CD14-positive monocyte (primary cell): ENCODE results near the gene TSEN54. TPM values are rescaled to one million over a fixed set of nuclear protein-coding genes. Genes with fewer than 3 reads are reported as not detected.

Experiments used
- DNase-seq, 3 donors: peaks; one replicate each; pipeline ENCODE4 v3.0.0-alpha.2; 2011 to 2022
- H2AFZ ChIP-seq: 2 replicates; pipeline ENCODE4 v1.6.0; 2012; ENCODE audit warnings: mild to moderate bottlenecking, low read depth, low read length, inconsistent platforms; ENCODE audit not compliant: insufficient read depth, poor library complexity, severe bottlenecking
- H3K27ac ChIP-seq, 2 donors: 1 replicate in 1 of 2; 2 replicates in 1 of 2; pipeline ENCODE4 v1.5.1; 2012 to 2013; ENCODE audit warnings: low read length in 2 of 2, control low read depth in 1 of 2, inconsistent platforms in 1 of 2, low read depth in 1 of 2, mild to moderate bottlenecking in 1 of 2
- H3K27me3 ChIP-seq, 2 donors: one replicate each; pipeline versions ENCODE4 v1.6.0 to v1.6.1; 2011 to 2013; ENCODE audit warnings: low read length in 2 of 2; ENCODE audit not compliant: control insufficient read depth in 2 of 2, insufficient read depth in 2 of 2
- H3K36me3 ChIP-seq, 2 donors: replicated peaks in 1 of 2; 1 replicate in 1 of 2; 2 replicates in 1 of 2; pipeline versions ENCODE4 v1.5.1 to v1.6.1; 2012 to 2013; ENCODE audit warnings: low read length in 2 of 2, control low read depth in 1 of 2, inconsistent platforms in 1 of 2, mild to moderate bottlenecking in 1 of 2; ENCODE audit not compliant: insufficient read depth in 2 of 2, control insufficient read depth in 1 of 2
- H3K4me1 ChIP-seq, 2 donors: 1 replicate in 1 of 2; 2 replicates in 1 of 2; pipeline versions ENCODE4 v1.5.1 to v1.6.1; 2012 to 2013; ENCODE audit warnings: low read length in 2 of 2, control low read depth in 1 of 2, inconsistent platforms in 1 of 2, mild to moderate bottlenecking in 1 of 2, moderate library complexity in 1 of 2; ENCODE audit not compliant: insufficient read depth in 2 of 2, control insufficient read depth in 1 of 2
- H3K4me2 ChIP-seq: replicated peaks from 2 replicates; pipeline ENCODE3; 2012; ENCODE audit warnings: low read length, moderate library complexity, mild to moderate bottlenecking; ENCODE audit not compliant: poor library complexity, severe bottlenecking; ENCODE audit errors: extremely low read depth
- H3K4me3 ChIP-seq, 3 experiments: fragments of 200-600 bp in 1 of 3; sonication (generic) in 1 of 3; replicated peaks in 1 of 3; 1 replicate in 2 of 3; 2 replicates in 1 of 3; pipeline ENCODE4 v1.5.1; 2011 to 2013; ENCODE audit warnings: low read length in 3 of 3, mild to moderate bottlenecking in 3 of 3, control low read depth in 2 of 3, low read depth in 2 of 3, inconsistent platforms in 1 of 3, moderate library complexity in 1 of 3
- H3K79me2 ChIP-seq: 2 replicates; pipeline ENCODE4 v1.6.0; 2012; ENCODE audit warnings: mild to moderate bottlenecking, control low read depth, inconsistent platforms, low read length, moderate library complexity; ENCODE audit not compliant: insufficient read depth
- H3K9ac ChIP-seq: 2 replicates; pipeline ENCODE4 v1.6.0; 2017; ENCODE audit warnings: low read length, mild to moderate bottlenecking; ENCODE audit not compliant: insufficient read depth, poor library complexity, severe bottlenecking
- H3K9me3 ChIP-seq, 2 donors: replicated peaks in 1 of 2; 1 replicate in 1 of 2; 2 replicates in 1 of 2; pipeline versions ENCODE4 v1.5.1 to v1.6.1; 2012 to 2013; ENCODE audit warnings: low read length in 2 of 2, control low read depth in 1 of 2; ENCODE audit not compliant: control insufficient read depth in 1 of 2, insufficient read depth in 1 of 2
- H4K20me1 ChIP-seq: 2 replicates; pipeline ENCODE4 v1.6.0; 2012; ENCODE audit warnings: mild to moderate bottlenecking, low read length, control low read depth, moderate library complexity; ENCODE audit not compliant: insufficient read depth
- H3K27ac Mint-ChIP-seq, 7 donors: one replicate each; pipeline ENCODE4 v1.8.0; 2020; ENCODE audit warnings: mild to moderate bottlenecking in 7 of 7, mixed read lengths in 7 of 7, moderate library complexity in 6 of 7, inconsistent platforms in 2 of 7
- H3K27me3 Mint-ChIP-seq, 3 donors: one replicate each; pipeline ENCODE4 v1.8.0; 2021 to 2022; ENCODE audit warnings: low read depth in 3 of 3, mild to moderate bottlenecking in 3 of 3, mixed read lengths in 3 of 3, moderate library complexity in 3 of 3, inconsistent platforms in 1 of 3
- H3K36me3 Mint-ChIP-seq, 2 donors: one replicate each; pipeline ENCODE4 v1.8.0; 2020; ENCODE audit warnings: mixed read lengths in 2 of 2, inconsistent platforms in 1 of 2, mild to moderate bottlenecking in 1 of 2
- H3K4me1 Mint-ChIP-seq: one replicate; pipeline ENCODE4 v1.8.0; 2020; ENCODE audit warnings: mild to moderate bottlenecking, mixed read lengths
- H3K4me3 Mint-ChIP-seq, 2 donors: one replicate each; pipeline ENCODE4 v1.8.0; 2020; ENCODE audit warnings: mild to moderate bottlenecking in 2 of 2, mixed read lengths in 2 of 2, moderate library complexity in 1 of 2
- H3K9me3 Mint-ChIP-seq, 7 donors: one replicate each; pipeline ENCODE4 v1.8.0; 2020 to 2022; ENCODE audit warnings: mixed read lengths in 7 of 7, mild to moderate bottlenecking in 6 of 7, moderate library complexity in 6 of 7, inconsistent platforms in 2 of 7
- WGBS: methylation state at CpG from one replicate; pipeline ENCODE4 v1.1.5; 2013; ENCODE audit warnings: missing lambda C conversion rate; ENCODE audit not compliant: insufficient coverage; 5-methylcytosine and 5-hydroxymethylcytosine counted together
- intact Hi-C, 2 donors: fragments of 100-400 bp; cut with micrococcal nuclease; formaldehyde crosslinking; loops; one replicate each; pipeline versions ENCODE4 v1.15.0 to v1.15.1; 2023
- polyA plus RNA-seq, 3 donors: library from polyadenylated mRNA; depleted of rRNA in 1 of 3; unstranded in 2 of 3; stranded (reverse) in 1 of 3; fragments of 300-500 nt in 2 of 3; fragments of >200 nt in 1 of 3; fragmentation: Illumina TruSeq in 2 of 3; gene quantifications; 1 replicate in 2 of 3; 2 replicates in 1 of 3; pipeline ENCODE4 v1.2.3, GENCODE V29; 2012 to 2021
- TF ChIP-seq, protein P1 (sequence below): fragments of 200-600 bp; IDR thresholded peaks from one replicate; pipeline ENCODE4 v1.8.0; 2022; ENCODE audit warnings: antibody characterized with exemption, mild to moderate bottlenecking

The TSEN54 gene
- polyA plus RNA-seq, 3 donors = 10.3 to 13.6 (median 11.8) TPM

DNA sequence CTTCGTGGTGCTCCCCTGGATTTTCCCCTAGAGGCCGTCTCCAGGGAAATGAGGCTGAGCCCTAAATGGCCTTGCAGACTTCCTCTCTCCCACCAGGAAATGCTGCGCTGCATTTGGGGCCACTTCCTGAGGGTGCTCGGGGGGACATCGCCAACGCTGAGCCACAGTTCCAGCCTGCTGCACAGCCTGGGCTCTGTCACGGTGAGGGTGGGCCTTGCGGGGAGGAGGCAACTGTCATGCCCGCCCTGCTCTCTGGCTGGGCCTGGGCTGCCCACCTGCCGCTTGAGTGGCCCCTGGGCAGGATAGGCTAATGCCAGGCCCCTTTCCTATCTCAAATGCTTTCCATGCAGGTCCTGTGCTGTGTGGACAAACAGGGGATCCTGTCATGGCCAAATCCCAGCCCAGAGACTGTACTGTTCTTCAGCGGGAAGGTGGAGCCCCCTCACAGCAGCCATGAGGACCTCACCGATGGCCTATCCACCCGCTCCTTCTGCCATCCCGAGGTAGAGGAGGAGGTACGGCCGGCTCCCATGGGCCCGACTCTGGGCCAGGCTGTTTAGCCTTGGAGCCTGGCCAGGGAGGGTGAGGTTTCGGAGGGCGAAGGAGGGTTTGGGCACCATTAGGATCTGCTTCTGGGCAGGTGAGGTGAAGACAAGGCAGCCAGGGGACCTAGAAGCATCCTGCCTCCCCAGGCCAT, 25.2 kb upstream of the TSEN54 start:
- intact Hi-C loops = no loop called here
- H3K27ac Mint-ChIP-seq = peak overlapping the region in 1 of 7 donors; percentile 8
- peaks cover 22 to 23% of the 10 kb centered on the region in 2 donors for H3K4me1 ChIP-seq
- TF ChIP-seq, protein P1, sequence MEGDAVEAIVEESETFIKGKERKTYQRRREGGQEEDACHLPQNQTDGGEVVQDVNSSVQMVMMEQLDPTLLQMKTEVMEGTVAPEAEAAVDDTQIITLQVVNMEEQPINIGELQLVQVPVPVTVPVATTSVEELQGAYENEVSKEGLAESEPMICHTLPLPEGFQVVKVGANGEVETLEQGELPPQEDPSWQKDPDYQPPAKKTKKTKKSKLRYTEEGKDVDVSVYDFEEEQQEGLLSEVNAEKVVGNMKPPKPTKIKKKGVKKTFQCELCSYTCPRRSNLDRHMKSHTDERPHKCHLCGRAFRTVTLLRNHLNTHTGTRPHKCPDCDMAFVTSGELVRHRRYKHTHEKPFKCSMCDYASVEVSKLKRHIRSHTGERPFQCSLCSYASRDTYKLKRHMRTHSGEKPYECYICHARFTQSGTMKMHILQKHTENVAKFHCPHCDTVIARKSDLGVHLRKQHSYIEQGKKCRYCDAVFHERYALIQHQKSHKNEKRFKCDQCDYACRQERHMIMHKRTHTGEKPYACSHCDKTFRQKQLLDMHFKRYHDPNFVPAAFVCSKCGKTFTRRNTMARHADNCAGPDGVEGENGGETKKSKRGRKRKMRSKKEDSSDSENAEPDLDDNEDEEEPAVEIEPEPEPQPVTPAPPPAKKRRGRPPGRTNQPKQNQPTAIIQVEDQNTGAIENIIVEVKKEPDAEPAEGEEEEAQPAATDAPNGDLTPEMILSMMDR = no peak
- H3K4me3 ChIP-seq = no peak overlapping the region
- H4K20me1 ChIP-seq = no peaks in the 10 kb centered on the region
- H3K9me3 ChIP-seq = no peaks in the 10 kb centered on the region
- H3K4me2 ChIP-seq = no peak overlapping the region
- no peaks in the 10 kb centered on the region for H3K27me3 ChIP-seq
- peaks cover 63% of the 10 kb centered on the region in 2 donors for H3K36me3 ChIP-seq
- H3K27me3 Mint-ChIP-seq = peaks cover 0 to 2% (median 0%) of the 10 kb centered on the region in 3 donors
- peaks cover 0 to 2% (median 0%) of the 10 kb centered on the region in 7 donors for H3K9me3 Mint-ChIP-seq
- 62% methylated on average over 19 of the region's 19 CpGs for WGBS
- peaks cover 52 to 84% of the 10 kb centered on the region in 2 donors for H3K36me3 Mint-ChIP-seq
- H3K27ac ChIP-seq = no peak overlapping the region
- peaks cover 5% of the 10 kb centered on the region for H3K79me2 ChIP-seq
- no peak overlapping the region for H2AFZ ChIP-seq
- no peak overlapping the region for H3K4me3 Mint-ChIP-seq
- H3K4me1 Mint-ChIP-seq = peaks cover 22% of the 10 kb centered on the region
- no peak for DNase-seq
- no peak overlapping the region for H3K9ac ChIP-seq

DNA sequence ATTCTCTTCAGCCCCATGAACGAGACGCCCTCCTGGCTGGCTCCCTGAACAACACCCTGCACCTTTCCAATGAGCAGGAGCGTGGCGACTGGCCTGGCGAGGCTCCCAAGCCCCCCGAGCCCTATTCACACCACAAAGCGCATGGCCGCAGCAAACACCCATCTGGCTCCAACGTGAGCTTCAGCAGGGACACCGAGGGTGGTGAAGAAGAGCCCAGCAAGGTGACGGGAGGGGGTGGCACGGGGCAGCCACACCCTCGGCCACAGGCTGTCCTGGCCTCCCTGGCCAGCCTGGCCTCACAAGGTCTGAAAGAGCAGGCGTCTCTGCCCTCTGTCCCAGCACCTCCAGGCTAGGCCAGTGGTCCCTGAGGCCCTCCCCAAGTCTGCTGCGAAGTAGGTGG, 24.6 kb upstream of the TSEN54 start:
- TF ChIP-seq, protein P1 = no peak
- no peak for DNase-seq
- Histone ChIP-seq H3K36me3 (peaks cover 65 to 69% of the 10 kb centered on the region in 2 donors), H3K27me3 (no peaks in the 10 kb centered on the region), H3K9me3 (no peaks in the 10 kb centered on the region), H4K20me1 (no peaks in the 10 kb centered on the region), H3K4me1 (peaks cover 17% of the 10 kb centered on the region in 2 donors), H3K9ac (no peak overlapping the region), H3K27ac (no peak overlapping the region), H3K79me2 (peaks cover 5% of the 10 kb centered on the region), H3K4me3 (no peak overlapping the region), H3K4me2 (no peak overlapping the region), H2AFZ (no peak overlapping the region)
- WGBS = 95% methylated on average over 15 of the region's 15 CpGs
- Mint-ChIP-seq H3K9me3 (peaks cover 0 to 2% (median 0%) of the 10 kb centered on the region in 7 donors), H3K36me3 (peaks cover 53 to 84% of the 10 kb centered on the region in 2 donors), H3K27me3 (peaks cover 0 to 2% (median 0%) of the 10 kb centered on the region in 3 donors), H3K4me3 (no peak overlapping the region), H3K4me1 (peaks cover 16% of the 10 kb centered on the region), H3K27ac (no peak overlapping the region)
- intact Hi-C loops = no loop called here
